HCT116 (cell line): ENCODE results near the gene TYK2. TPM values are rescaled to one million over a fixed set of nuclear protein-coding genes. Genes with fewer than 3 reads are reported as not detected.

Experiments used
- ATAC-seq: fragments of 200-7000 bp; cut with Tn5 transposase; 2 replicates; pipeline ENCODE4 v1.9.1; 2020; ENCODE audit warnings: mild to moderate bottlenecking, moderate library complexity
- BruUV-seq: library from RNA; stranded (reverse); fragments of 400-500 nt; replicated peaks from 2 replicates; lab custom pipeline; 2021; lab: Mats Ljungman, UMichigan
- CTCF ChIA-PET: fragments of 300-600 bp; sonication (Branson Sonifier 250); formaldehyde crosslinking; loops from one replicate; lab custom pipeline; 2021; ENCODE audit warnings: antibody characterized with exemption; lab: Charles Lee
- POLR2A ChIA-PET: fragments of 300-600, 350-600 bp; sonication (Branson Sonifier 250); formaldehyde crosslinking; loops from one replicate; lab custom pipeline; 2021; ENCODE audit warnings: antibody characterized with exemption; lab: Charles Lee
- RAD21 ChIA-PET, 2 experiments: fragments of 300-600 bp; sonication (Branson Sonifier 250); formaldehyde crosslinking; loops; one replicate each; lab custom pipeline; 2023; ENCODE audit warnings: low total read pairs in 2 of 2; ENCODE audit not compliant: uncharacterized antibody in 2 of 2, unreplicated experiment in 2 of 2, low non-redundant PET in 1 of 2; lab: Charles Lee
- DNase-seq: peaks from one replicate; pipeline ENCODE4 v3.0.0-alpha.2; 2010; ENCODE audit warnings: low read depth, low spot score
- H2AFZ ChIP-seq: fragments of 200-600 bp; shearing (Covaris generic), sonication (generic); 2 replicates; pipeline ENCODE4 v1.6.1; 2017; ENCODE audit warnings: low read depth, mixed run types, mixed read lengths, antibody characterized with exemption, low read length; ENCODE audit not compliant: poor library complexity, severe bottlenecking
- H3K27ac ChIP-seq: 2 replicates; pipeline ENCODE4 v1.5.1; 2012; ENCODE audit warnings: low read depth, low read length
- H3K27me3 ChIP-seq: fragments of 200-600 bp; sonication (generic); 2 replicates; pipeline ENCODE4 v1.6.1; 2016; ENCODE audit warnings: mixed run types, low read length, mixed read lengths; ENCODE audit not compliant: insufficient read depth
- H3K36me3 ChIP-seq, 2 experiments: fragments of 200-500 bp in 1 of 2; fragments of 200-600 bp in 1 of 2; sonication (Bioruptor generic) in 1 of 2; sonication (generic) in 1 of 2; 2 replicates each; pipeline versions ENCODE4 v1.5.1 to v1.6.1; 2014 to 2016; ENCODE audit warnings: low read length in 2 of 2, inconsistent platforms in 1 of 2, mixed read lengths in 1 of 2, mixed run types in 1 of 2; ENCODE audit not compliant: insufficient read depth in 2 of 2, control insufficient read depth in 1 of 2
- H3K4me1 ChIP-seq, 2 experiments: fragments of 200-600 bp in 1 of 2; sonication (generic) in 1 of 2; 2 replicates each; pipeline versions ENCODE4 v1.5.1 to v1.6.1; 2012 to 2017; ENCODE audit warnings: low read length in 2 of 2, inconsistent platforms in 1 of 2, mild to moderate bottlenecking in 1 of 2, mixed read lengths in 1 of 2, mixed run types in 1 of 2, moderate library complexity in 1 of 2; ENCODE audit not compliant: insufficient read depth in 2 of 2, control insufficient read depth in 1 of 2
- H3K4me2 ChIP-seq: fragments of 200-600 bp; sonication (generic); 2 replicates; pipeline ENCODE4 v1.6.1; 2017; ENCODE audit warnings: mixed run types, low read length, mixed read lengths
- H3K4me3 ChIP-seq, 2 experiments: fragments of 200-600 bp in 1 of 2; sonication (generic) in 1 of 2; replicated peaks in 1 of 2; 2 replicates each; pipeline ENCODE4 v1.5.1; 2011 to 2016; ENCODE audit warnings: low read length in 2 of 2, control low read depth in 1 of 2, low read depth in 1 of 2, mild to moderate bottlenecking in 1 of 2, mixed read lengths in 1 of 2, mixed run types in 1 of 2
- H3K79me2 ChIP-seq: fragments of 200-600 bp; sonication (generic); 2 replicates; pipeline ENCODE4 v1.6.1; 2017; ENCODE audit warnings: mild to moderate bottlenecking, mixed run types, low read length, moderate library complexity, mixed read lengths; ENCODE audit not compliant: insufficient read depth
- H3K9ac ChIP-seq: fragments of 200-600 bp; sonication (generic); 2 replicates; pipeline ENCODE4 v1.6.1; 2016; ENCODE audit warnings: low read length, mixed read lengths
- H3K9me2 ChIP-seq: fragments of 200-600 bp; sonication (generic), shearing (Covaris generic); 2 replicates; pipeline ENCODE4 v1.6.1; 2017; ENCODE audit warnings: mixed run types, mild to moderate bottlenecking, moderate library complexity; ENCODE audit not compliant: insufficient read depth
- H3K9me3 ChIP-seq, 2 experiments: fragments of 200-500 bp in 1 of 2; fragments of 200-600 bp in 1 of 2; sonication (Bioruptor generic) in 1 of 2; sonication (generic) in 1 of 2; 2 replicates each; pipeline ENCODE4 v1.6.1; 2014 to 2017; ENCODE audit warnings: low read length in 2 of 2, mixed read lengths in 2 of 2, inconsistent platforms in 1 of 2, low read depth in 1 of 2, mild to moderate bottlenecking in 1 of 2, mixed run types in 1 of 2, moderate library complexity in 1 of 2; ENCODE audit not compliant: control insufficient read depth in 1 of 2, insufficient read depth in 1 of 2
- H4K20me1 ChIP-seq: fragments of 200-600 bp; sonication (generic), shearing (Covaris generic); 2 replicates; pipeline ENCODE4 v1.6.1; 2017; ENCODE audit warnings: mixed run types, mild to moderate bottlenecking, moderate library complexity; ENCODE audit not compliant: insufficient read depth
- CBX3 ChIP-seq: IDR thresholded peaks from 2 replicates; pipeline ENCODE4 v1.6.1; 2012; ENCODE audit warnings: low read depth
- CEBPB ChIP-seq: IDR thresholded peaks from 2 replicates; pipeline ENCODE4 v1.6.1; 2012; ENCODE audit warnings: low read depth
- EGR1 ChIP-seq: IDR thresholded peaks from 2 replicates; pipeline ENCODE4 v1.6.1; 2012; ENCODE audit warnings: low read depth
- ELF1 ChIP-seq: IDR thresholded peaks from 2 replicates; pipeline ENCODE4 v1.6.1; 2012; ENCODE audit warnings: low read depth, borderline replicate concordance
- EZH2 ChIP-seq: fragments of 200-600 bp; sonication (generic); IDR thresholded peaks from 2 replicates; pipeline ENCODE4 v1.6.1; 2017; ENCODE audit warnings: antibody characterized with exemption, mixed run types
- TCF7L2 ChIP-seq: IDR thresholded peaks from 2 replicates; pipeline ENCODE4 v1.7.0; 2011; ENCODE audit warnings: borderline replicate concordance, inconsistent platforms; ENCODE audit not compliant: insufficient read depth, insufficient read length; ENCODE audit errors: extremely low read depth
- ZFX ChIP-seq: fragments of 450-650 bp; IDR thresholded peaks from 2 replicates; pipeline ENCODE4 v1.6.1; 2017
- ZNF274 ChIP-seq: fragments of 200-500 bp; sonication (Bioruptor generic); IDR thresholded peaks from 2 replicates; pipeline ENCODE4 v1.6.1; 2014; ENCODE audit warnings: mild to moderate bottlenecking, low read depth, low read length, inconsistent platforms
- intact Hi-C: fragments of 100-400 bp; cut with micrococcal nuclease; formaldehyde crosslinking; loops from 2 replicates; pipeline ENCODE4 v1.10.0; 2022
- total RNA-seq: library from RNA; stranded (reverse); gene quantifications from one replicate; pipeline ENCODE4 v1.2.1, GENCODE V29; 2021; ENCODE audit not compliant: unreplicated experiment
- TF ChIP-seq, protein P1 (sequence below): IDR thresholded peaks from 2 replicates; pipeline ENCODE4 v1.6.1; 2011; ENCODE audit warnings: mild to moderate bottlenecking, low read length, moderate library complexity; ENCODE audit not compliant: insufficient replicate concordance; ENCODE audit errors: extremely low read depth
- TF ChIP-seq, protein P2 (sequence below): IDR thresholded peaks from 2 replicates; pipeline ENCODE4 v1.6.1; 2012; ENCODE audit warnings: low read depth
- TF ChIP-seq, protein P3 (sequence below): IDR thresholded peaks from 2 replicates; pipeline ENCODE4 v1.6.1; 2012

TYK2 gene
- total RNA-seq, 1 experiment from 2014 or later: 110 TPM

DNA sequence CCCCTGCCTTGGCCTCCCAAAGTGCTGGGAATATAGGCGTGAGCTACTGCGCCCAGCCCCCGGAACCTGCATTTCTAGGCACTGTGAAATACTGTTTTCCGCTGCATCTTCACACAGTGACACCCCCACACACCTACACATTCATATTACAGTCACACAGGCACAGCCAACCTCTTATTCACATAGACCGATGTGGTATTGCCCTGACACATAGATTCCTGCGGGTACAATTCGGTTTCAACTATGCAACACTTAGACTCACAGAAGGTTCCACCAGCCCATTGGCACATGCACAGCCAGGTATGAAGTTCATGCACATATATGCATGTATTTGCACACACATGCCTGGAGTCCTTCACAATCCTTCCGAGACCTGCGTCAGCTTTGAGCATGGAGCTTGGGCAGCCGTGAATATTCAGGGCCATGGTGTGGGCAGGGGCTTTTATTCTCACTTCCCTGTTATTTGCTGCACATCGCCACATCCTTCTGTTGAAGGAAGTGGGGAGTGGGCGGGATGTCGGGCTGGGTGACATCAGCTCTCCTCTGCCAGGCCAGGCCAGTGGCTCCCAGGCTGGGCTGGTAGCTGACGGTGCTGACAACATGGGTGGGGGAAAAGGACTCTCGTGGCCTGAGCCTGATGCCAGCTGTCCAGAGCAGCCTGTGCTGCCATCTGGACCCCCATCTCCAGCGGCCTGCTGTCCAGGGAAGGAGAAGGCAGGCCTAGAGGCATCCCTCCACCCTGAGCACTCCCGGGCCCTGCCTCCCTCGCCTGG lies 28.3 kb upstream of the TYK2 start:
- no peak overlapping the region for H2AFZ ChIP-seq
- TF ChIP-seq CBX3: no peak
- no peak for TF ChIP-seq CEBPB
- H4K20me1 ChIP-seq: no peaks in the 10 kb centered on the region
- H3K9ac ChIP-seq: no peak overlapping the region
- no peaks in the 10 kb centered on the region for H3K36me3 ChIP-seq
- no peaks in the 10 kb centered on the region for H3K27me3 ChIP-seq
- BruUV-seq: no TSS peak
- H3K9me3 ChIP-seq: no peaks in the 10 kb centered on the region
- RAD21 ChIA-PET: no interaction called here
- peaks cover 0 to 14% of the 10 kb centered on the region in 2 experiments; a peak in 2 of 4 replicates for H3K4me1 ChIP-seq
- intact Hi-C loops: no loop called here
- no peaks in the 10 kb centered on the region for H3K9me2 ChIP-seq
- no peak for DNase-seq
- H3K27ac ChIP-seq: no peak overlapping the region
- H3K4me2 ChIP-seq: no peak overlapping the region
- POLR2A ChIA-PET: interaction anchor here (1.4 kb wide), 1 partner anchor 119 kb away, joined by 4 read pairs; the partner anchor contains the start of gene ICAM5
- no peak for ATAC-seq
- CTCF ChIA-PET: no interaction called here
- H3K79me2 ChIP-seq: no peaks in the 10 kb centered on the region
- H3K4me3 ChIP-seq: no peak overlapping the region

DNA sequence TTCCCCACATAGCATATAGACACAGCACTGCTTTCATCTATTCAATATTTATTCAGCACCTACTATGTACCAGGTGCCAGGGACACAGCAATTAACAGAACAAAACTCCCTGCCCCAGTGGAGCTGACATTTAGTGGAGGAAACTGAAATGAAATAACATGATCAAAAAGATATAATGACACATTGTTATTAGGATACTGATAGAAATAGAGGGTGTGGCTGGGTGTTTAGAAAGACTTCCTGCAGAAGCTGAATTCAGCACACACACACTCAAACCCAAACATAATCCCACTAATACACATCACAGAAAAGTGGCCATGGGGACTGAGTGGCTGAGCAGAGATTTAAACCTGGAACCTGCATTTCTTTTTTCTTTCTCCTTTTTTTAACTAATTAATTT lies 26.7 kb upstream of the TYK2 start:
- ChIA-PET CTCF (interaction anchor here (1.3 kb wide), 1 partner anchor 10 kb away, joined by 5 read pairs; no protein-coding TSS in a partner anchor), POLR2A (no interaction called here), RAD21 (no interaction called here)
- no peak overlapping the region for H3K4me3 ChIP-seq
- ATAC-seq (no peak), DNase-seq (no peak)
- H3K4me2 ChIP-seq: no peak overlapping the region
- intact Hi-C loops: no loop called here
- H3K36me3 ChIP-seq: no peaks in the 10 kb centered on the region; a peak in 1 of 4 replicates
- no peaks in the 10 kb centered on the region for H3K9me2 ChIP-seq
- no peak overlapping the region for H2AFZ ChIP-seq
- no peaks in the 10 kb centered on the region for H4K20me1 ChIP-seq
- BruUV-seq: no TSS peak
- peaks cover 0 to 15% of the 10 kb centered on the region in 2 experiments; a peak in 2 of 4 replicates for H3K4me1 ChIP-seq
- H3K9ac ChIP-seq: no peak overlapping the region
- H3K79me2 ChIP-seq: peaks cover 12% of the 10 kb centered on the region
- no peak overlapping the region for H3K27ac ChIP-seq
- no peaks in the 10 kb centered on the region for H3K9me3 ChIP-seq
- H3K27me3 ChIP-seq: no peaks in the 10 kb centered on the region
- TF ChIP-seq, protein P1, sequence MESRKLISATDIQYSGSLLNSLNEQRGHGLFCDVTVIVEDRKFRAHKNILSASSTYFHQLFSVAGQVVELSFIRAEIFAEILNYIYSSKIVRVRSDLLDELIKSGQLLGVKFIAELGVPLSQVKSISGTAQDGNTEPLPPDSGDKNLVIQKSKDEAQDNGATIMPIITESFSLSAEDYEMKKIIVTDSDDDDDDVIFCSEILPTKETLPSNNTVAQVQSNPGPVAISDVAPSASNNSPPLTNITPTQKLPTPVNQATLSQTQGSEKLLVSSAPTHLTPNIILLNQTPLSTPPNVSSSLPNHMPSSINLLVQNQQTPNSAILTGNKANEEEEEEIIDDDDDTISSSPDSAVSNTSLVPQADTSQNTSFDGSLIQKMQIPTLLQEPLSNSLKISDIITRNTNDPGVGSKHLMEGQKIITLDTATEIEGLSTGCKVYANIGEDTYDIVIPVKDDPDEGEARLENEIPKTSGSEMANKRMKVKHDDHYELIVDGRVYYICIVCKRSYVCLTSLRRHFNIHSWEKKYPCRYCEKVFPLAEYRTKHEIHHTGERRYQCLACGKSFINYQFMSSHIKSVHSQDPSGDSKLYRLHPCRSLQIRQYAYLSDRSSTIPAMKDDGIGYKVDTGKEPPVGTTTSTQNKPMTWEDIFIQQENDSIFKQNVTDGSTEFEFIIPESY: no peak
- TF ChIP-seq CEBPB: no peak
- TF ChIP-seq ZNF274: no peak
- TF ChIP-seq, protein P2, sequence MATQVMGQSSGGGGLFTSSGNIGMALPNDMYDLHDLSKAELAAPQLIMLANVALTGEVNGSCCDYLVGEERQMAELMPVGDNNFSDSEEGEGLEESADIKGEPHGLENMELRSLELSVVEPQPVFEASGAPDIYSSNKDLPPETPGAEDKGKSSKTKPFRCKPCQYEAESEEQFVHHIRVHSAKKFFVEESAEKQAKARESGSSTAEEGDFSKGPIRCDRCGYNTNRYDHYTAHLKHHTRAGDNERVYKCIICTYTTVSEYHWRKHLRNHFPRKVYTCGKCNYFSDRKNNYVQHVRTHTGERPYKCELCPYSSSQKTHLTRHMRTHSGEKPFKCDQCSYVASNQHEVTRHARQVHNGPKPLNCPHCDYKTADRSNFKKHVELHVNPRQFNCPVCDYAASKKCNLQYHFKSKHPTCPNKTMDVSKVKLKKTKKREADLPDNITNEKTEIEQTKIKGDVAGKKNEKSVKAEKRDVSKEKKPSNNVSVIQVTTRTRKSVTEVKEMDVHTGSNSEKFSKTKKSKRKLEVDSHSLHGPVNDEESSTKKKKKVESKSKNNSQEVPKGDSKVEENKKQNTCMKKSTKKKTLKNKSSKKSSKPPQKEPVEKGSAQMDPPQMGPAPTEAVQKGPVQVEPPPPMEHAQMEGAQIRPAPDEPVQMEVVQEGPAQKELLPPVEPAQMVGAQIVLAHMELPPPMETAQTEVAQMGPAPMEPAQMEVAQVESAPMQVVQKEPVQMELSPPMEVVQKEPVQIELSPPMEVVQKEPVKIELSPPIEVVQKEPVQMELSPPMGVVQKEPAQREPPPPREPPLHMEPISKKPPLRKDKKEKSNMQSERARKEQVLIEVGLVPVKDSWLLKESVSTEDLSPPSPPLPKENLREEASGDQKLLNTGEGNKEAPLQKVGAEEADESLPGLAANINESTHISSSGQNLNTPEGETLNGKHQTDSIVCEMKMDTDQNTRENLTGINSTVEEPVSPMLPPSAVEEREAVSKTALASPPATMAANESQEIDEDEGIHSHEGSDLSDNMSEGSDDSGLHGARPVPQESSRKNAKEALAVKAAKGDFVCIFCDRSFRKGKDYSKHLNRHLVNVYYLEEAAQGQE: no peak
- TF ChIP-seq ZFX: no peak
- TF ChIP-seq EZH2: no peak
- no peak for TF ChIP-seq EGR1
- no peak for TF ChIP-seq TCF7L2
- no peak for TF ChIP-seq ELF1
- TF ChIP-seq, protein P3, sequence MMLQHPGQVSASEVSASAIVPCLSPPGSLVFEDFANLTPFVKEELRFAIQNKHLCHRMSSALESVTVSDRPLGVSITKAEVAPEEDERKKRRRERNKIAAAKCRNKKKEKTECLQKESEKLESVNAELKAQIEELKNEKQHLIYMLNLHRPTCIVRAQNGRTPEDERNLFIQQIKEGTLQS: no peak
